Stimulated activated CD8-positive, alpha-beta memory T cell treated with anti-CD3 and anti-CD28 coated beads, Interleukin-12 subunit alpha, Interleukin-12 subunit beta, amount 100 ng/mL, for 4 hours (primary cell): Measurements from ENCODE around the gene SH3RF3.

ENCODE experiments used
- DNase-seq: peaks from one replicate; pipeline ENCODE4 v3.0.0-alpha.2; 2020; ENCODE audit warnings: low read depth

SH3RF3 gene

DNA sequence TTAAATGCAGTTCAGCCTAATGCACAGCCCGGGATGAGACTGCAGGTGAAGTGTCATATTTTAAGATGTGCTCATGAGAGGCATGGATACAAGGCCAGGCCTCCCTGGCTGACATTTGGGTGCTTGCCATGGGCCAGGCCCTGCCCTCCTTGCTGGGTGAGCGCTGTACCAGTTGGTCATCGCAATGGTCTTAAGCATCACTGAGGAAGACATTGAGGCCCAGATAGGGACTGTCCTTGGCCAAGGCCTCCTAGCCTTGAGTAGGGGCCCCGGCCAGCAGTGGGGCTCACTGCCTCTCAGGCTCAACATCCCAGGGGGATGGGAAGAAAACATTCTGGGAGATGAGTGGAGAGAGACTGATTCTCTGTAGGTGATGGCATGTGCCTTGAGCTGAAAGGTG, 184.3 kb downstream of the SH3RF3 start:
- DNase-seq, result no peak

DNA sequence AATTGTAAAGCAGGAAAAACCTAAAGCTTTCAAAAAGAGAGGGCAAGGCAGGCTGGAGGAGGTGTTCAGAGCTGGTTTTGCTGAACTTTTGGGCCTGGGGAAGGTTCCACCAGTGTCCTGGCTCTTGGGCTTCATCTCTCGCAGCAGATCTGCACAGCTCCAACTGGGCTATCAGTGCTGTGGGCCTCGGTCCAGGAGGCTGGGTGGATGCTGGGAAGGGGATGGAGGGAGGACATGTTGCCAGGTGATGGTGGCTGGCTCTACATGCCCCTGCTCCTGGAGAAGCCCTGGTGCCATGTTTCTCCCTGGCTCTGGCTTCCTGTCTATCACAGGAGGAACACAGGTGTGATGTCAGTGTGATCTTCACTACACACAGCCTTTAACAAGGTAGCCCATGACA, 187.1 kb downstream of the SH3RF3 start:
- no peak for DNase-seq

DNA sequence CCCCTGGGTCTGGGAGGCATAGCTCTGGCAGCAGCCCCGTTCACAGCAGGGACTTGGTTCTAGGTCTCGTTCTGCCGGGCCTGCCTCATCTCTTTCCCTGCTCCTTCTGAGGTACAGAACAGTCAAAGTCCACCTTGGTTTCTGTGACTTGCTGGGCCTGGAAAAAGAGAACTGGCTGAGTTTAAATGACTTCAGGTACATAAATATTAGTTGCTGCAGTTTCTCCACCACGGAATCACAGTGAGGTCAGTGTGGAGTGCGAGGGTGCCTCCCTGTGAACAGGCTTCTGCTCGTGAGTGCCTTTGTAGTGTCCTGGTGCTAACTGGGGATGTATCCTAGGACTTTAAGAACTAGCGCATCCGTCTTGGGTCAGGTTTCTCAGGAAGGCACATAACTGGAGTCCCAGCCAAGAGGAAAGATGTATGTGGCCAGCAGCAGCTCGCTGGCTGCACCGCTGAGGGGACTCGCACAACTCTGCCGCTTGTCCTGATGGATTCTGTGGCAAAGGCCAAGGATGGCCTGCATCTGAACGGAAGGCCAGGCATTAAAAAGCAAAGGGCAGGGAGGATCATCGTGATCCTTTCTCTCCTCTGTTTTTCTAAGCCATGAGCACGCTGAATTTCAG, 188.6 kb downstream of the SH3RF3 start:
- no peak for DNase-seq

DNA sequence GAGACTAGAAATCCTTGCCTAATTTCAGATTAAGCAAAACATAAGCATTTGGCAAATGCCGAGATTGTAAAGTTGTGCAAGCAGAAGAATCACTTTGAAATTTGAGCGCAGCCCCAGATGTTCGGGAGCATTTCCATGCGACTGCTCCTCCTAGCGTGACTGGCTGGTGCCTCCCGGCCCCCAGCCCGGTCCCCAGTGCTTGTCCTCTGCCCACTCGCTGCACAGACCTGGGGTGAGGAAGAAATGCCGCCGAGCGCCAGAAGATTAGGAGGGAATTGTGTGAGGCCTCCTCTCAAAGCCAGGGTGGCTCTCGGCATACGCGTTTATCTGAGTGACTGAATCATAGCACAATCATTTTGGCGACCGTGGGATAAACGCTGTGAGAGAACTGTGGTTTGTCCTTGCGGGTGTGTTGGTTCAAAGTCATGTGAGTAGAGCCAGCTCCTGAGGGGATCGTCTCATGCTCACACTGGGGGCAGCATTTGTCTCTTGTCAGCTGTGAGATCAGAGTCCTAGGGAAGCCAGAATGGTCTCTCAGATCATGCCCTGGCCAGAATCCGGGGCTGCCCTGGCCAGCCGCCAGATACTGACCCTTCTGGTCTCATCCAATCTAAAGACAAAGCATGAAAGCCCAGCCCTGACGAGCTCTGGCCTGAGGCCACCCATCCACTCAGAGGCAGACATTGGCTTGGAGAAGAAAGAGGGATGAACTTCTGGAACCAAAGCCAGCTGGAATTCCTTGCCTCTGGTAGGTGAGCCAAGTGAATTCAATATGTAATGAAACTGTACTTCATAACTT, 189.3 kb downstream of the SH3RF3 start:
- DNase-seq, result no peak

DNA sequence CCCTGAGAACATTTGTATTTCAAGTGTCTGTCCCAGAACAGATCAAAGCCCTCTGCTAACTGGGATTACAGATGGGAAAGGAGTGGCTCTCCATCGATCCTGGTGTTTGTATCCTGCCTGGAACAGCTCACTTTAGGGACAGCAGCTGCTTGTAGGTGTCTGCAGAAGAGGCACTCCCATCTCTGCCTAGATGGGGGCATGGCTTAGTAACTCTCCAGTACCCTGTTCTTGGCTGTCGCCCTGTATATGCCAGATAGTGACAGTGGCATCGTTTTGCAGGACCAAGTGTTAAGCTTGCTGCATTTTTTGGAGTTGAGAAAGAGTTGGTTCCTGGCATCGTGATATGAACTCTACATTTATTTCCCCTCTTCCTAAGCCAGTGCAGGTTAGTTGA, 189.9 kb downstream of the SH3RF3 start:
- no peak for DNase-seq

DNA sequence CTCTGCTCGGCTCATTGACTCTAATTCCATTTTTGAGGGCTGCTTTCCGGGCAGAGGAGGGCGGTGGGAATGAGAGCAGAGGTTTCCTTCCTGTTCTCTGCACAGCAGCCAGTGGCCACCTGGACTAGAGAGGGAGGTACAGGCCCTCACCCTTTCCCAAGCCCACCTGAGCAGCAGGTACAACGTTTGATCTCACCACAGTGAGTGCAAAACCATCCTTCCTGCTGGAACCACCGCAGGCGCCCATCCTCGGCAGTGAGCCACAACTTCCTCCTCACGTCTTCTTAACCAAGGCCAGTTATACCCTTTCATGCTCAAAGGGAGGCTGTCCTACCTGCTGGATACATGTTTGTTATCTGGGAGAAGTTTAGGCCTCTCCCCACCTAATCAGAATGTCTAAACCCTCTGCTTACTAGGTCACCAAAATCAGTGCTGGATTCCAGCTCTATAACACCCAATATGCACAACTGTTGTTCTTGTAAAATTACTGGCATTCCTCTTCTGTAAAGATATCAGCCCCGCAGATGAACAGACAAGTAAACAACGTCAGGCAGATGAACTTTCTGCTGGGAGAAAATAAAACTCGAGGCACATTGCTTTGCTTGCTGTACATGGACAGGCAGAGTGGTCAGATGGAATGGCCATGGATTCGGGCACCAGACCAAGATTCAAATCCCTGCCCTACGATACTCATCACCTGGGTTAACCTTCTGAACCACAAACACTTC, 191.4 kb downstream of the SH3RF3 start:
- no peak for DNase-seq

DNA sequence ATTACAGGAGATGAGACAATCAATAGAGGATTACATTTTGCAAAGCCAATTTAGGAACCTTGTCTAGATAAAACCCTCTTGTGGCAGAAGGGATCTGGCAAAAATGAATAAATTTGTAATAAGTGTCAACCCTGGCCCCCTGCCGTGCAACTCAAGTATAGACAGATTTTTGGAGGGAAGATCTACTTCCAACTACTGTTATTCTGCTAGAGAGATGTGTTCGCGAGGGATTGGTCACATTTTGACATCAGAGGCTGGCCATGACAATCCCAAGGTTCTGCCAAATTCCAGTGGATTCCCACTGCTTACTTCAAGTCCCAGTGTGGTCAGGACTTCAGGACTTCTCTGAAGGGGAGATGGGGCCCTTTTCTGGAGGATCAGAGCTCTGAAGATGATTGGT, 192.6 kb downstream of the SH3RF3 start:
- DNase-seq, result no peak

DNA sequence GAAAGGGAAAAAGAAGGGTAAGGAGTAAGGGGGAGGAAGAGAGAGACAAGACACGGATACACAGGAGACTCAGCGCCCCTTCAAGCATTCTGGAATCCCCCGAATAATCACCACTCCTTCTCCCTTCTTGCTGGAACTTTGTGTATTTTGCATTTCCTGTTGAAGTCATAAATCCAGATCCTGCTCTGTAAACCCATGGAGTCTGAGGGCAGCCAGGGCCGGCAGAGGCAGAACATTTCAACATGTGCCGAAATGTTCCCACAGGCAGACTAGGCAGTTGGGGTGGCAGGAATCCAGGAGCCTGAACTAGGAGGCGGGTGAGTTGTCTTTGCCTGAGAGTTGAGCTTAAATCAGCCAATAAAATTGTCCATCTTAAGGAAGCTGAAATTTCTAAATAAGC, 193.1 kb downstream of the SH3RF3 start:
- no peak for DNase-seq

DNA sequence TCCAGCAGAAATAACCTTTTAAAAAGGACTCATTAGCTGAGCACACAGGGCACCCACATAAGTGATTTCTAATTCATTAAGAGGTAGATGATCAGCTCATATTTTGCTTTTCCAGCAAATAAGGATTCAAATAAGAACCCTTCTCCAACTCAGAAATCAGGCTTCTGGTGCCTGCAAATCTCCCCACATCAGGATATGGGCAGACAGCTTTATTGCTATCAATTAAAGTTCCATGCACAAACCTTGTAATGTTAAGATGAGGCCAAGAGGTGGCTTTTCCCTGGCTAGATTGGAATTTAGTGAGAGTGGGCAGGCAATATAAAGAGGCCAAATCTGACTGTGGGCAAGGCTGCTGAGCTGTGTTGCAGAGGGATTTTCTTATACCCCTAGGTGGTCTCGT, 193.6 kb downstream of the SH3RF3 start:
- DNase-seq, result no peak

DNA sequence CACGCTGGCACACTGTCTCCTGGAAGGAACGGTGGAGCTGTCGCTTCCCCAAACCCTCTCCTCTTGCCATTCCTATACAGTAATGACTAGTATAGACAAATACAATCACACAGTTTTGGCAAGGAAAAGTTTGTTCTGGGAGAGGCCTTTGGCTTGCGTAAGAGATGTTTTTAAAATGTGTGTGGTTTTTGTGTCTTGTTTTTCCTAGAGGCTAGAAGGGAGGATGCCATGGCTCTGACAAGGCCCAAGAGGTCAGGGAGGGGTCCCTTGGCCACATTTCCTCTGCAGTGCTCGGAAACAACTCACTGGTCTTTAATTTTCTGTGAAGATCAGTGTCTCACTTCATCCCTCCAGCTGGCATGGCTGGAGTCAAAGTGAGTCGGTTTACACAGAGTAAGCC, 195.9 kb downstream of the SH3RF3 start:
- no peak for DNase-seq

DNA sequence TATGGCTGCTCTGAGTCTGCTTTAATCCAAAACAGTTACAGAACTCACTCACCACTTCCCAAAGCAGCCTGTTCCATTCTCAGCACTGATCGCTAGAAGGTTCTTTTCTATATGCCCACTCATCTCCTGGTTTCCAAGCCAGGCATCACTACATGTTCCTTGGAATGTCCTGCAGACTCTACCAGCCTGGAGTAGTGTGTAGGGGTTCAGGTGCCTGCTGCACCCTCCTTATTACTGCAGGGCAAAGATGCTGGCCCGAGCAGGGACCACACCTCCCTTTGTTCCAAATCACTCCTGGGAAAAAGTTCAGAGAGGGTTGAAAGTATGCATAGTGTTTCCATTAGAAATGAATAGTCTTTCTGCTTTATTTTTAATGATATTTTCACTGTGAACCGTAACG, 196.6 kb downstream of the SH3RF3 start:
- DNase-seq, result no peak

DNA sequence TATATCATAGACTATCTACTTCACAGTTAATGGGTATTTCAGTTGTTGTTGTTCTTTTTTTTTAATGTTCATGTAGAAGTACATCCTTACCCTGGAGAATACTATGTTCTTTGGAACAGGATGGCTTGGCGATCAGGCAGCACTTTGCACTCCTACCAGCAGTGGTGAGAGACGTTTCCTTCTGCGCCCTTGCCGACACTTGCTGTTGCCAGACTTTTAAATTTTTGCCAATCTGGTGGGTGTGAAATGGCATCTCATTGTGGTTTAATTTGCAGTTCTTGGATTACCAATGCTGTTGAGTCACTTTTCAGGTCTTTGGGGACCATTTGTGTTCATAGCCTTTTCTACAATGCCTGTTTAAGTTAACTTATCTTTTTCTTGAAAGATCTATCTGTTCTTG, 197.3 kb downstream of the SH3RF3 start:
- no peak for DNase-seq

DNA sequence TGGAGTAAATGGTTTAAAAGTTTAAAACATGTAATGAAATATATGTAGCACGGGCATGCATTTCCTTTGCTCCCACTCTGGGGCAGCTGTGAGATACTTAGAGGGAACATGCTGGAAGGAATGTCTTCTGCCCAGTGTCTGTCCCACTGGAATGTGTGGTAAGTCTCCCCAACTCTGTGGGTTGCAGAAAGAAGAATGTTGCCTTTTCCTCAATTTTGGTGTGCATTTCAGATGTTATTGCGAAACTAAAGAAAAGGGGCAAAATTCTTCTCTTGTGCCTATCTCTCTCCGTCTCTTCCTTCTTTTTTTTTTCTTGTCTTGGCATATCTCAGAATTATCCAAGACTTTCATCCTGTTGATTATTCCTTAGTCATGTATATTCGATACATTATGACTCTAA, 201.1 kb downstream of the SH3RF3 start:
- DNase-seq, result no peak

DNA sequence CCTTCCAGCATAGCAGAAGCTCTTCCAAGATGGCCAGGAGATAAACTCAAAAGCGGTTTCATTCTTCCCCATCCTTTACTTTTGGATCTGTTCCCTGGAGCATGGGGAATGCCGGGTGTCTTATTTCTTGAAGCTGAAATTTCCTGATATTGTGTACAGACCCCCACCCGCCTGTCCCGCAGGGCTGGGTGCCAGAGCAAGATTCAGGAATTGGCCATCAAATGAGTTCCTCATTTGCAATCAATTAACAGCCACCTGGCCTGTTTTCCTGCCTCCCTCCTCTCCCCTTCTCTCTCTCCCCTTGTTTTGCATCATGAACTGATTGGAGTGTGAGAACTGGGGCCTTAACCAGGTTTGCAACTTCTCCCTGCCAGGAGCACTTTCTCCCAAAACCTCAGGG, 202.1 kb downstream of the SH3RF3 start:
- no peak for DNase-seq

DNA sequence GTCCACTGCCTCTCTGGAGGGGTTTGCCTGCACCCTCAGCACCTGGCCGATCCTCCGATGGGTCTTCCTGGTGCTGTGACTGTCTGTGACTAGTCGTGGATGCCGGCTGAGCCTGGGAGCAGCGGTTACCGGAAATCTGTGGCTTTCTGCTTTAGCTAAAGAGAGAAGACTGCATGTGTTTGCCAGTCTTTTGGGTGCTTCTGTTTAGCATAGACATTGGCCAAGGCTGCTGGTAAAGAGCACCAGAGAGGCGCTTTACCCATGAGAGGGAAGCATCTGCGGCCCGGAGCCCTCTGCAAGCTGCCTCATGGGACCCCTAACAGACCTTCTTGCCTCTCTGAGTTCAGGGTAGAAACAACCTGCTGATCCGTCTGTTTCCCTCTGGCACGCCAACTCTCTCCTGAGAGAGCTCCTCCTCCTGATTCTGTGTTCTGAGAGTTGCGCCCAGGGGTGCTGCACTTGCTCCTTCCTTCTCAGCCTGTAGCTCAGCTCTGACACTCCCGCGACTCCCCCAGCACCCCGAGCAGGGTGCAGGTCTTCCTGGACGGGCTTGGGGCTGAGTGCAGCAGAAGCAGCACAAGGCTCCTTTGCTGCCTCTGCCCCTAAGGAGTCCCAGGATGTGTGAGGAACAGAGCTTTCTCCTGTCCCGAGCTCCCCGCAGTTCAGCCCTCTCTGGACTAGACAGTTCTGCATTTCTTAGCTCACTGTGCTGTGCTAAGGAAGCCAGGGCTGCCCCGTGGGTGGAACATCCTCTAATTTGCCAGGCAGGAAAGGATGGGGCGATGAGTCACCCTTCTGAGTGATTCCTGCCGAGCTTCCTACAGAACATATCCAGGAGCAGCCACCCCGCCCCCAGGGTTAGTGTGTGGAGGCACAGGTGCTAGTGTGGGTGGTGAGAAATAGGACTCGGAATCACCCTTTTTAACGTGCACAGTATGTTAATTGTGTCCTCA, 203.2 kb downstream of the SH3RF3 start:
- DNase-seq, result no peak

DNA sequence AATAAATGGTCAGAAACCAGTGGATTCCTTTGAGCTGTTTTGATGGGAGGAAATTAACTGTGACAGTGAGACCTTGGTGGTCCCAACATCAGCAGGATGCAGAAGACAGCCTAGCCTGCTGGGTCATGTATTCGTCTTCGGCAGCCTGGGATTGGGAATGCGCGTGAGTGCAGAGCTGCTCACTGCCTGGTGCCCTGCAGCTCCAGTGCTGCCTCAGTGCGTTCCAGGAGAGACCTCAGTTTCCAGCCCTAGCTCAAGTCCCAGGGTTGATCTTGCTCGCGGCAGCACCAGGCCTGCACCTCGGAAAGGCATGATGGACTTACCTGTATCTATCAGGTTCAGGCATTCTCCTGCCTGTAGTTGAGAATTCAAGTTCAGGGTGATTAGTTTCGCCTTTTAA, 203.9 kb downstream of the SH3RF3 start:
- DNase-seq, result no peak

DNA sequence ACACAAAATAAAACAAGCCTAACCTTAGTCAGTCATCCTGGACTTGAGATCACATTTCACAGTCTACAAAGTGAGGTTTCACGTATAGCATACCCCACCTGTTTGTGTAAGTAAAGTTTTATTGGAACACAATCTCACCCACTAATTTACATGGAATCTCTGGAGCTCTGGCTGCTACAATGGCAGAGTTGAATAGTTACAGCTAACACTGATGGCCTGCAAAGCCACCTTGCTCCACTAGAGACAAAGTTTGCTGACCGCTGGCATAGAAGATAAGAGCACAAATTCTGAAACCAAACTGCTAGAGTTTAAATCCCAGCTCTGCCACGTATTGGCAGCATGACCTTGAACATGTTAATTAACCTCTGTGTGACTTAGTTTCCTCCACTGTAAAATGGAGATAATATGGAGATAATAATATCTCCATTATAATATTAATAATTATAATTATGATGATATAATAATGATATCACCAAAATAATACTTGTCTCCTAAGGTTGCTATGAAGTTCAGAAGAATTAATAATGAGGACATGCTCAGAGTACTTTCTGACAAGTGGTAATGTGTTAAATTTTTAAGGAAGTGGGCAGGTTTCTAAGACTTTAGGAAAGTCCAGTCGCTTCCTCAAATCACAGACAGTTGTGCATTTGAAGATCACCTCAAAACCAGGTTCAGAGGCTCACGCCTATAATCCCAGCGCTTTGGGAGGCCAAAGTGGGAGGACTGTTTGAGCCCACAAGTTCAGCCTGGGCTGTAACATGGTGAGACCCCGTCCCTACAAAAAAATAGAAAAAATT, 204.6 kb downstream of the SH3RF3 start:
- DNase-seq, result no peak

DNA sequence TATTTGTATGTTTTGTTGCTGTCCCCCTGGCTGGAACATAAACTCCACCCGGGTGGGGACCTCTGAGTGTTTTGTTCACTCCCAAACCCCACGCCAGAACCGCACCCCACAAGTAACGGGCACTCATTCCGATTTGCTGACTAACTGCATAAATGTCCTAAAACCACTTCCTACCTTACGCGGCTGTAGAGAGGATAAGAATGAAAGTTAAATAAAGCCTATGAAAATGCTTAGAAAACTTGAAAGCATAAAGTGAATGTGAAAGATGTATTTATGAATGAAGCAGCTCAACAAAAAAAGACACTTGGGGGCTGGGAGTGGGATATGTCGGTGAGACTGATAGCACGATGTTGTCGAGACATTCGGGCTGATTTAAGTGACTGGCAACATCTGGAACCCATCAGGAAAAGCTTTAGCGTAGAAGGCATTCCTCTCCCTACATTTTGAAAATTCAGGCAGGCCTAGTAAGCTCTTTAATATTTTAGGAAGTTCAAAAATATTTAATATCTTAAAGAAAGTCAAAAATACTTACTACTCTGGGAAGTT, 206.7 kb downstream of the SH3RF3 start:
- DNase-seq, result no peak

DNA sequence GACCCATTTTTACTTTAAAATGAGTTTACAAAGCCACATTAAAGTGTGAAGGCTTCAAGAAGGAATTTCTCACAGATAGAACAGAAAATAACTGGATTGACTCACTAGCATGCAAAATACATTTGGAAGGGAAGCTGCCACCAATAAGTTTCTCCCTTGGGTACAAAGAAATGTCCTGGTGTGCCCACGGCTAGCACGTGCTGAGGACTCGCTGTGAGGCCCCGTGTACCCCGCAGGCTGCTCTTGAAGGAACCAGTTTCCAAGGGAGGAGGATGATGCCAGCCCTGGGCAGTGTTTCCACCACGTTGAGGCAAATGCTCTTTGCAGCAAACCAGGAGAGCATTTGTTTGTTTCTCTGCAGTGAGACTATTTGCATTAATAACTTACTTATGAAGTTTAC, 207.3 kb downstream of the SH3RF3 start:
- no peak for DNase-seq

DNA sequence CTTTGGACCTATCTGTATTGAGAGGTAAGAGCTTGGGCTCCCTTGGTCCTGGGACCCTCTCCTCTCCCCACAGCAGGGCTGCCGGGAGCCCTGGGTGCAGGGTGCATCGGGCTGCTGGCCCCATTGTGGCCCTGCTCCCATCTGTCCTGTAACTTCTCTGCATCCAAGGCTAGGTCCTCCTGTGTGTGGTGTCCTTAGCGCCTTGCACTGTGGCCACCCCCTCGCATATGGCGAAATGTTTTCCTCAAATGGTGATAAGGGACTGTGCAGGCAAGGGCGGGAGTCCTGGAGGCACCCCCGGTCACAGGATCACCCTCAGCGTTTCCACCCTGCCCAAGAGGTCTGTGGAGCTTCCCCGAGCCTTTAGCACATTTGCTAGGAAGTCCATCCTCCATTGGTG, 208.2 kb downstream of the SH3RF3 start:
- DNase-seq, result no peak

DNA sequence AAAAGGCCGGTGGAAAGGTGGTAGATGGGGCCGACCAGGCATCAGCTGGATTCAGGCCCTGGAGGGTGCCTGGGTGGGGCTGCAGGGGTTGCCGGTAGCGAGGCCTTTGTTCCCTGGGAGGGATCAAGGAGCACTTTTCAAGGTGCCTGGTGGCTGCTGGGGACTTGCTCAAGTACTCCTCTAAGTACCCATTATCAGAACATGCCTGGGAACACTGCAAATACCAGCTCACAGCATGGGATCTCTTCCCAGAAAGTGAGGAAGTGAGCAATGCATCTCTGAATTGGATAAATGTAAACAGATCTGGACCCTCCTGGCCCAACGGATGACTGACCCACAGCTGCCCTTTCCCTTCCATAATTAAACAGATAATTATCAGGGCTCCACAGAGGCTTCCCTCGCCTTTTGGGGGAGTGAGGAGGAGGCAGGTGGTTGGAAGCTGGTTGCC, 210.5 kb downstream of the SH3RF3 start:
- DNase-seq, result no peak
